DMS 273 treated with DMSO at 0.1 percent for 48 hours (cell line): ENCODE results near the gene LIN37.
"Not testable (repeated sequence)": the region's sequence is repeated elsewhere in the genome, so short reads cannot be mapped to it uniquely, and the experiment has no call there.

Experiments
- DNase-seq: peaks from one replicate; lab custom pipeline; 2025; lab: John Stamatoyannopoulos, UW

The LIN37 gene

GRCh38 chr19:35789978-35790944 is 41.9 kb downstream of the LIN37 start:
- DNase-seq, result no peak

DNA sequence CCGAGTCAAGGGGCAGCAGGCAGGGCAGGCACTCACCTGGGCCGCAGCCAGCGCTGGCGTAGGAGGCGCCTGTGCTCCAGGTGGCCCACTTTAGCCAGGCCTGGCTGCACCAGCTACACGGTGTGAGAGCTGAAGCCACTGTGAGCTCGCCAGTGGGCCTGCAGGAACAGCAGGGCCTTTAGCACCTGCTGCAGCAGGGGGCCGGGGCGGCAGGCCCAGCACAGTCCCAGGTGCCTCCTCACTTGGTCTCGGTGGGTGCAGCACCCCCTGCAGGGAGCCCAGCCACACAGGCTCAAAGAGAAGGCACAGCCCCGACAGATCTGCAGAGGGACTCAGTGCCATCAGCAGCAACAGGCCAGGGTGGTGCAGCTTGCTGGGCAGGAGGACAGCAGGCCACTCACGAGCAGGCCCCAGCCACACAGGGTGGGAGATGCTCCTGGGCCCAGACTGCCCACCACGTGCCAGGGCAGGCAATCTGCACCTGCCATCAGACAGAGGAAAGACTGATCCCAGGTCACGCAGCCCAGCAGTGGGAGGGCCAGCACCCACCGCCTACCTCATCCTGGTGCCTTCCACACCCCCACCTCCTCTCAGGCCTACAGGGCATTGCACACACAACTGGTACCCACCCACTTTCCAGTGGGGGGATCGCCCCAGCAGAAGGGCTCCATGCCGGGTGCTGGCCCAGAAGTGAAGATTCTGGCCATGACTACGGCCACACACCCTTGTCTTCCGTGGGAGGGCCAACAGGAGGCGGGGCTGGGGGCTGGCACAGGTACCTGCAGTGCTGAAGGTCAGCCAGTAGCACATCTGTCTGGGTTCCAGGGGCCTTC is 42.8 kb downstream of the LIN37 start:
- DNase-seq, result no peak

GRCh38 chr19:35791814-35792279 is 43.5 kb downstream of the LIN37 start:
- DNase-seq, result no peak

- no peak for DNase-seq
Measured at GRCh38 chr19:35792312-35792711, 43.9 kb downstream of the LIN37 start.

GRCh38 chr19:35792888-35793287 is 44.5 kb downstream of the LIN37 start:
- no peak for DNase-seq

DNA sequence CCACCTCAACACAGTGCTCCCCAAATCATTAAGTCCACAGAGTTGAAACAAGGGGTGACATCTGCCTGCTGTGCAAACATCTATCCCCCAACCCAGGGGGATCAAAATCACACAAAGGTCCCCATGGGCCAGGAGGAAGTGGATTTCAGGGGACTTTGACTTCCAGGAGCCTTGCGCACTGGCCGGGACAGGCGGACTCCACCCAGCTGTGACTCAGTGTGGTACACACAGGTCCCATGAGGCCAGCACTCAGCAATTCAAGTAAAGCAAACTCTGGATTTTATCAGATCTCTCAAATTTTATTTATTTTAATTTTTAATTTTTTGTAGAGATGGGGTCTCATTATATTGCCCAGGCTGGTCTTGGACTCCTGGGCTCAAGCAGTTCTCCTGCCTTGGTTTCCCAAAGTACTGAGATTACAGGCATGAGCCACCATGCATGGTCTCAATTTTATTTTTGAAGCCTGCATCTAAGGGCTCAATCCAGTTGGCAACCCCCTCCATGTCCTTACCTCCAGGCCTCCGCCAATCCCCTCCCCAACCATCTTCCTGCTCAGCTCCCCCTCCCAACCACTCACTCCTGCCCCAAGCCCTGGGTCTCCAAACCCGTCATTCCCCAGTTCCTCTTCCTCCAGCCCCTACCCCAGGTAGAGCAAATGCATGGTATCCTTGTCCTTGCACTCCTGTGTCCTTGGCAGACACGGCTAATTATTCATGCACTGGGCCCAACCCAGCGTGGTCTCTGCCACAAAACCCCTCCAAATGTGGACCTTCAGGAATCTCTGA is 45.2 kb downstream of the LIN37 start:
- DNase-seq, result no peak

DNA sequence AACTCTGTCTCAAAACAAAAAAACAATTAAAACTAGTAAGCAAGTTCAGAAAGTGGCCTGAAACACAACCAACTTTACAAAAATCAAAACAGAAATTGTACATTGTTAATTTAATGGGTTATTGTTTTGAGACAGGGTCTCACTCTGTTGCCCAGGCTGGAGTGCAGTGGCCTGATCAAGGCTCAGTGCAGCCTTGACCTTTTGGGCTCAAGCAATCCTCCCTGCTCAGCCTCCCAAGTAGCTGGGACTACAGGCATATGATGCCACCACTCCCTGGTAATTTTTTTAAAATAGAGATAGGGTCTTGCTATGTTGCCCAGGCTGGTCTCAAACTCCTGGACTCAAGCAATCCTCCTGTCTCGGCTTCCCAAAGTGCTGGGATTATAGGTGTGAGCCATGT is 47.2 kb downstream of the LIN37 start:
- DNase-seq, result not testable (repeated sequence)

- no peak for DNase-seq
Measured at GRCh38 chr19:35796645-35797542, 48.5 kb downstream of the LIN37 start.

- DNase-seq, result no peak
Measured at GRCh38 chr19:35797663-35798062, 49.3 kb downstream of the LIN37 start.

GRCh38 chr19:35801828-35802227 is 53.5 kb downstream of the LIN37 start:
- no peak for DNase-seq
